ENCODE measurements around the gene TMEM201. TPM values are rescaled to one million over a fixed set of nuclear protein-coding genes. Genes with fewer than 3 reads are reported as not detected.

The TMEM201 gene
- total and polyA plus RNA-seq, 2 of the 8 experiments (the other 6 are each of a cell fraction or from before 2014, with no cell fraction given): 8.2 to 27.1 TPM

DNA sequence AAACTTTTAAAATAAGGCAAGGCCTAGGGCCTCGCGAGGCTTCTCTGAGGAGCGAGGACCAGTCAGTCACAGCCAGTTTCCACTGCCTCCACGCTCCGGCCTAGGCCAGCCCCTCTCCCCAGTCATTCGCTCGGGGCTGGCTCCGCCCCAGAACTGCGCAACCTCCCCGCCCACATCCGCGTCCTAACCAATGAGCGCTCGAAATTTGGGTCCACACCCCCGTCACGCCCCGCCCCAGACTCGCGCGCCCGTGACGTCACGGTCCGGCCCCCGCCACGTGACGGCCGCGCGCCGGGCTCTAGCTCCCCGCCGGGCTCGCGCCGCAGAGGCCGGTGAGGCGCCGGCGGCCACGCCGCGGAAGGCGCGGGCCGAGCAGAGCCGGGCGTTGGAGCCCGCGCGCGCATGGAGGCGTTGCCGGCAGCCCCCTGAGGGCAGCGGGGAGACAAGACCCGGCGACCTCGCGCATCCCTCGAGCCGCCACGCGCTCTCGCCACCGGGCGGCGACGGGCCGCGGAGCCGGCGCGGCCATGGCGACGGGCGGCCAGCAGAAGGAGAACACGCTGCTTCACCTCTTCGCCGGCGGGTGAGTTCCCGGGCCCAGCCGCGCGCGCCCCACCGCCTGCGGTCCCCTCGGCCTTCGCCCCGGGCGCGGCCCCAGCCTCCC is 49.4 kb upstream of the TMEM201 start, which contains the start of gene SLC25A33 (continued):
- TF ChIP-seq, protein P1, sequence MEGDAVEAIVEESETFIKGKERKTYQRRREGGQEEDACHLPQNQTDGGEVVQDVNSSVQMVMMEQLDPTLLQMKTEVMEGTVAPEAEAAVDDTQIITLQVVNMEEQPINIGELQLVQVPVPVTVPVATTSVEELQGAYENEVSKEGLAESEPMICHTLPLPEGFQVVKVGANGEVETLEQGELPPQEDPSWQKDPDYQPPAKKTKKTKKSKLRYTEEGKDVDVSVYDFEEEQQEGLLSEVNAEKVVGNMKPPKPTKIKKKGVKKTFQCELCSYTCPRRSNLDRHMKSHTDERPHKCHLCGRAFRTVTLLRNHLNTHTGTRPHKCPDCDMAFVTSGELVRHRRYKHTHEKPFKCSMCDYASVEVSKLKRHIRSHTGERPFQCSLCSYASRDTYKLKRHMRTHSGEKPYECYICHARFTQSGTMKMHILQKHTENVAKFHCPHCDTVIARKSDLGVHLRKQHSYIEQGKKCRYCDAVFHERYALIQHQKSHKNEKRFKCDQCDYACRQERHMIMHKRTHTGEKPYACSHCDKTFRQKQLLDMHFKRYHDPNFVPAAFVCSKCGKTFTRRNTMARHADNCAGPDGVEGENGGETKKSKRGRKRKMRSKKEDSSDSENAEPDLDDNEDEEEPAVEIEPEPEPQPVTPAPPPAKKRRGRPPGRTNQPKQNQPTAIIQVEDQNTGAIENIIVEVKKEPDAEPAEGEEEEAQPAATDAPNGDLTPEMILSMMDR (IDR thresholded peaks at IDR 0.05; ENCODE audit: control extremely low read depth in 1 of 3, insufficient read depth in 1 of 3, low read depth in 1 of 3, low read length in 3 of 3): no peak
- TF ChIP-seq RXRA (IDR thresholded peaks at IDR 0.05; ENCODE audit: insufficient read depth, low read depth, low read length) (no peak), EP300 (IDR thresholded peaks at IDR 0.05; ENCODE audit: borderline replicate concordance in 1 of 2, low read depth in 2 of 2, low read length in 2 of 2) (no peak), SP1 (IDR thresholded peaks at IDR 0.05; ENCODE audit: low read depth, low read length) (no peak; the same call in 1 of the 2 replicates), RNF2 (IDR thresholded peaks at IDR 0.05; ENCODE audit: borderline replicate concordance, low read depth, low read length, missing control alignments, poor library complexity, severe bottlenecking) (no peak), BCL11A (IDR thresholded peaks at IDR 0.05; ENCODE audit: low read depth in 2 of 2, low read length in 2 of 2) (no peak), GTF2F1 (IDR thresholded peaks at IDR 0.05; ENCODE audit: borderline replicate concordance, low read depth, low read length) (no peak), SRF (IDR thresholded peaks at IDR 0.05; ENCODE audit: low read depth, low read length) (no peak), SIN3A (conservative IDR thresholded peaks at IDR 0.05 in 1 of 2, IDR thresholded peaks at IDR 0.05 in 1 of 2; ENCODE audit: low read depth in 1 of 2, low read length in 2 of 2) (0 out of 4 replicates have a peak, but pooled peaks of 1 of the 2 experiments have one; percentile 6), JUND (IDR thresholded peaks at IDR 0.05; ENCODE audit: low read length) (no peak), HDAC6 (IDR thresholded peaks at IDR 0.05; ENCODE audit: low read depth, low read length) (no peak), RFX5 (IDR thresholded peaks at IDR 0.05; ENCODE audit: borderline replicate concordance, low read depth, low read length) (no peak), GABPA (IDR thresholded peaks at IDR 0.05; ENCODE audit: borderline replicate concordance, insufficient read depth, low read length) (no peak), BACH1 (IDR thresholded peaks at IDR 0.05; ENCODE audit: low read length) (peak; percentile 48; the same call in 1 of the 2 replicates), SP2 (IDR thresholded peaks at IDR 0.05; ENCODE audit: low read length) (no peak), SAP30 (IDR thresholded peaks at IDR 0.05; ENCODE audit: insufficient read depth, insufficient replicate concordance, low read length) (no peak), SP4 (IDR thresholded peaks at IDR 0.05; ENCODE audit: low read length) (no peak), ZNF274 (IDR thresholded peaks at IDR 0.05; ENCODE audit: borderline replicate concordance, extremely low read depth, low read length) (no peak)
- TF ChIP-seq, protein P2, sequence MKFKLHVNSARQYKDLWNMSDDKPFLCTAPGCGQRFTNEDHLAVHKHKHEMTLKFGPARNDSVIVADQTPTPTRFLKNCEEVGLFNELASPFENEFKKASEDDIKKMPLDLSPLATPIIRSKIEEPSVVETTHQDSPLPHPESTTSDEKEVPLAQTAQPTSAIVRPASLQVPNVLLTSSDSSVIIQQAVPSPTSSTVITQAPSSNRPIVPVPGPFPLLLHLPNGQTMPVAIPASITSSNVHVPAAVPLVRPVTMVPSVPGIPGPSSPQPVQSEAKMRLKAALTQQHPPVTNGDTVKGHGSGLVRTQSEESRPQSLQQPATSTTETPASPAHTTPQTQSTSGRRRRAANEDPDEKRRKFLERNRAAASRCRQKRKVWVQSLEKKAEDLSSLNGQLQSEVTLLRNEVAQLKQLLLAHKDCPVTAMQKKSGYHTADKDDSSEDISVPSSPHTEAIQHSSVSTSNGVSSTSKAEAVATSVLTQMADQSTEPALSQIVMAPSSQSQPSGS (IDR thresholded peaks at IDR 0.05; ENCODE audit: low read length): no peak
